Activated CD4-positive, alpha-beta T cell treated with anti-CD3 and anti-CD28 coated beads for 24 hours (primary cell): ENCODE results near the gene LRP3.
A peak's percentile ranks its signal among the peaks of the same experiment; 100 is the strongest.
"Not testable (repeated sequence)": the region's sequence is repeated elsewhere in the genome, so short reads cannot be mapped to it uniquely, and the experiment has no call there.

Experiments
- DNase-seq, 2 donors: peaks; one replicate each; pipeline ENCODE4 v3.0.0-alpha.2; 2020; ENCODE audit warnings: low read depth in 2 of 2

LRP3 gene

GRCh38 chr19:33176670-33177416, 17.3 kb upstream of the LRP3 start:
- DNase-seq = peak; percentile 93 to 96

- DNase-seq = peak in 1 of 2 donors; percentile 28
These were observed 16.6 kb upstream of the LRP3 start for GRCh38 chr19:33177417-33177979.

GRCh38 chr19:33186431-33187182, 7.5 kb upstream of the LRP3 start:
- DNase-seq = no peak

- no peak for DNase-seq
These were observed 7.0 kb upstream of the LRP3 start for GRCh38 chr19:33187183-33187540.

GRCh38 chr19:33189453-33189852, 4.7 kb upstream of the LRP3 start:
- no peak for DNase-seq

GRCh38 chr19:33191092-33191491, 3.0 kb upstream of the LRP3 start:
- DNase-seq = not testable (repeated sequence)

- no peak for DNase-seq
These were observed 2.6 kb upstream of the LRP3 start for GRCh38 chr19:33191501-33191900.

- no peak for DNase-seq
These were observed 2.1 kb upstream of the LRP3 start for GRCh38 chr19:33192010-33192409.

- DNase-seq = no peak
These were observed 763 bp upstream of the LRP3 start for GRCh38 chr19:33193269-33193864.

GRCh38 chr19:33194532-33194885, 379 bp downstream of the LRP3 start:
- peak in 1 of 2 donors; percentile 9 for DNase-seq

- DNase-seq = no peak
These were observed 935 bp downstream of the LRP3 start for GRCh38 chr19:33194886-33195644.

- no peak for DNase-seq
These were observed 1.7 kb downstream of the LRP3 start for GRCh38 chr19:33195645-33196347.

- DNase-seq = no peak
These were observed 2.5 kb downstream of the LRP3 start for GRCh38 chr19:33196446-33197193.

- no peak for DNase-seq
These were observed 3.5 kb downstream of the LRP3 start for GRCh38 chr19:33197591-33198000.

GRCh38 chr19:33198169-33198568, 4.0 kb downstream of the LRP3 start:
- no peak for DNase-seq

- no peak for DNase-seq
These were observed 5.5 kb downstream of the LRP3 start for GRCh38 chr19:33199441-33200265.

- no peak for DNase-seq
These were observed 7.3 kb downstream of the LRP3 start for GRCh38 chr19:33201473-33201872.

GRCh38 chr19:33201886-33202545, 7.9 kb downstream of the LRP3 start:
- no peak for DNase-seq
